Loucy (cell line): ENCODE measurements around the gene PKP4.
A peak's percentile ranks its signal among the peaks of the same experiment; 100 is the strongest.

Experiments used
- H2AFZ ChIP-seq: fragments of 200-600 bp; sonication (generic); 2 replicates; pipeline ENCODE4 v1.6.0; 2016; ENCODE audit warnings: antibody characterized with exemption, mild to moderate bottlenecking, low read length, moderate library complexity
- H3F3A ChIP-seq: fragments of 200-600 bp; 2 replicates; pipeline ENCODE4 v1.6.0; 2016; ENCODE audit warnings: antibody characterized with exemption, low read depth, mild to moderate bottlenecking
- H3K27me3 ChIP-seq: fragments of 200-600 bp; sonication (generic); 2 replicates; pipeline ENCODE4 v1.6.1; 2014; ENCODE audit warnings: low read length, mild to moderate bottlenecking; ENCODE audit not compliant: insufficient read depth, poor library complexity, severe bottlenecking
- H3K36me3 ChIP-seq: fragments of 200-600 bp; sonication (generic); 2 replicates; pipeline ENCODE4 v1.6.1; 2016; ENCODE audit warnings: low read length; ENCODE audit not compliant: insufficient read depth
- H3K4me1 ChIP-seq: fragments of 200-600 bp; sonication (generic); 2 replicates; pipeline ENCODE4 v1.5.1; 2014; ENCODE audit warnings: low read length, mild to moderate bottlenecking; ENCODE audit not compliant: insufficient read depth, poor library complexity, severe bottlenecking
- H3K4me2 ChIP-seq: fragments of 200-600 bp; sonication (generic); 2 replicates; pipeline ENCODE4 v1.6.0; 2014; ENCODE audit warnings: antibody characterized with exemption, low read length, low read depth, mild to moderate bottlenecking; ENCODE audit not compliant: poor library complexity, severe bottlenecking
- H3K4me3 ChIP-seq: fragments of 200-600 bp; sonication (generic); 2 replicates; pipeline ENCODE4 v1.5.1; 2014; ENCODE audit warnings: low read length, mild to moderate bottlenecking, mixed read lengths; ENCODE audit not compliant: poor library complexity, severe bottlenecking
- H3K79me2 ChIP-seq: fragments of 200-600 bp; sonication (generic); 2 replicates; pipeline ENCODE4 v1.6.1; 2014; ENCODE audit warnings: low read length; ENCODE audit not compliant: insufficient read depth
- H3K9ac ChIP-seq: fragments of 200-600 bp; sonication (generic); 2 replicates; pipeline ENCODE4 v1.6.0; 2014; ENCODE audit warnings: mild to moderate bottlenecking, low read depth, low read length, moderate library complexity; ENCODE audit not compliant: poor library complexity, severe bottlenecking
- H3K9me2 ChIP-seq: fragments of 200-600 bp; sonication (generic); replicated peaks from 2 replicates; pipeline ENCODE4 v1.6.1; 2016; ENCODE audit warnings: low read depth, low read length, mixed read lengths
- H3K9me3 ChIP-seq: fragments of 200-600 bp; sonication (generic); 2 replicates; pipeline ENCODE4 v1.6.1; 2014; ENCODE audit warnings: mild to moderate bottlenecking, antibody characterized with exemption, low read length, low read depth; ENCODE audit not compliant: insufficient read depth
- H4K20me1 ChIP-seq: fragments of 200-600 bp; sonication (generic); 2 replicates; pipeline ENCODE4 v1.6.0; 2014; ENCODE audit warnings: antibody characterized with exemption, low read length, mild to moderate bottlenecking; ENCODE audit not compliant: insufficient read depth, poor library complexity, severe bottlenecking
- EZH2phosphoT487 ChIP-seq: fragments of 200-600 bp; IDR thresholded peaks from 2 replicates; pipeline ENCODE4 v1.6.1; 2018; ENCODE audit warnings: antibody characterized with exemption, mild to moderate bottlenecking, moderate library complexity, borderline replicate concordance
- TF ChIP-seq, protein P1 (sequence below): fragments of 200-600 bp; sonication (generic); conservative IDR thresholded peaks from 2 replicates; pipeline ENCODE4 v1.5.1; 2014; ENCODE audit warnings: mild to moderate bottlenecking, antibody characterized with exemption, low read length

PKP4 gene

DNA sequence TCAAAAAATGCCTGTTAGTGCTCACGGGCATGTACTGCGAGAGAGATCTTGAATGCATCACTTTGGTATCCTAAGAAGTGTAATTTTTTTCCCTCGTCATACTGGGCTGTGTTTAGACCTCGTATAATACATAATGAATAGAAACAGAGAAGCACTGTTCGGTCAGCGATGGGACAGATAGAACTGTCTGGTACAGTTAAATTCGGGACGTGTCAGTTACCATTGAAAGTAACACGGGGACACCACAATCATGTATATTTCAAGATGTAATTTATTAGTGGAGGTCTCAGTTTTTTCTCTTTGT lies 1.8 kb downstream of the PKP4 start:
- Histone ChIP-seq H3K4me2 (peak overlapping the region; percentile 89), H2AFZ (no peak overlapping the region), H3K4me3 (peak overlapping the region; percentile 88), H3K36me3 (no peaks in the 10 kb centered on the region), H3K9me3 (no peaks in the 10 kb centered on the region), H3K9me2 (no peaks in the 10 kb centered on the region), H3K27me3 (peaks cover 6% of the 10 kb centered on the region), H3K4me1 (peaks cover 54% of the 10 kb centered on the region), H3F3A (no peaks in the 10 kb centered on the region), H3K79me2 (peaks cover 54% of the 10 kb centered on the region), H4K20me1 (peaks cover 45% of the 10 kb centered on the region), H3K9ac (peak overlapping the region; percentile 77)
- TF ChIP-seq EZH2phosphoT487 = no peak
- TF ChIP-seq, protein P1, sequence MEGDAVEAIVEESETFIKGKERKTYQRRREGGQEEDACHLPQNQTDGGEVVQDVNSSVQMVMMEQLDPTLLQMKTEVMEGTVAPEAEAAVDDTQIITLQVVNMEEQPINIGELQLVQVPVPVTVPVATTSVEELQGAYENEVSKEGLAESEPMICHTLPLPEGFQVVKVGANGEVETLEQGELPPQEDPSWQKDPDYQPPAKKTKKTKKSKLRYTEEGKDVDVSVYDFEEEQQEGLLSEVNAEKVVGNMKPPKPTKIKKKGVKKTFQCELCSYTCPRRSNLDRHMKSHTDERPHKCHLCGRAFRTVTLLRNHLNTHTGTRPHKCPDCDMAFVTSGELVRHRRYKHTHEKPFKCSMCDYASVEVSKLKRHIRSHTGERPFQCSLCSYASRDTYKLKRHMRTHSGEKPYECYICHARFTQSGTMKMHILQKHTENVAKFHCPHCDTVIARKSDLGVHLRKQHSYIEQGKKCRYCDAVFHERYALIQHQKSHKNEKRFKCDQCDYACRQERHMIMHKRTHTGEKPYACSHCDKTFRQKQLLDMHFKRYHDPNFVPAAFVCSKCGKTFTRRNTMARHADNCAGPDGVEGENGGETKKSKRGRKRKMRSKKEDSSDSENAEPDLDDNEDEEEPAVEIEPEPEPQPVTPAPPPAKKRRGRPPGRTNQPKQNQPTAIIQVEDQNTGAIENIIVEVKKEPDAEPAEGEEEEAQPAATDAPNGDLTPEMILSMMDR = no peak

DNA sequence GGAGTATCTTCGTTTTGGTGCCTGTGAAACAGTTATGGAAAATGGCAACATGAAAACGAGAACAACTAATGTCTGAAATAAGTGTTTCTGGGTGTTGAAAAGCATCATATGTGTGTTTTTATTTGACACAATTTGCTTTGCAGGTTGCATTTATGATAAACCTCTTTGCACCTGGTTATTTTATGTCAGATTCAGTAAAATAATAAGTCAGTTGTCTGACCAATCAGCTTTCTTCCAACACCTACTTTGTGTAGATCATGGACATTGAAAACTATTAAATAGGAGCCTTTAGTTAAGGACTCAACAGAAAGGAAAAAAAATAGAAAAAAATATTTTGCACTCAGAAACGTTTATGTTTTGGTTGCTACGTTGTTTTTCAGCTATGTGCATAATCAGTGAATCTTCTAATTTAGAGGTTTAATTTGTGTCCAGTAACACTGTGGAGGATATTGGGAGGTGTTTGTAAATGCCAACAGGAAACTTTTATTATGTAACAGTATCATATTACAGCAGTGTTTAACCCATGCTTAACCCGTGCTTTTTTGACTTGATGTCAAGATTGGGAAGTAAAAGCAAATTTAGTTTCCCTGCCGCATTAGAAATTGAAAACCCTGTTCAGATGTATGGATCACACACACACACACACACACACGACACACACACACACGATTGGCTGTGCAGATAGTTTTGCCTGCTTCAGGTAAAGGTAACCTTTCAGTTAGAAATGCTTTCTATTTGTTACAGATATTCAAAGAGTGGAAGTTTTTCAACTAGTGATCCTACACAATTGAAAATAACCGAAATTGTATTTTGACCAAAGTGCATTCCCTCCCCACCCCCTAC lies 2.6 kb downstream of the PKP4 start:
- peak overlapping the region; percentile 77 for H3K9ac ChIP-seq
- no peak overlapping the region for H2AFZ ChIP-seq
- peaks cover 59% of the 10 kb centered on the region for H3K4me1 ChIP-seq
- no peaks in the 10 kb centered on the region for H3K9me3 ChIP-seq
- no peak for TF ChIP-seq EZH2phosphoT487
- TF ChIP-seq, protein P1 = no peak
- H3K79me2 ChIP-seq = peaks cover 58% of the 10 kb centered on the region
- peaks cover 47% of the 10 kb centered on the region for H4K20me1 ChIP-seq
- H3K4me3 ChIP-seq = peak overlapping the region; percentile 88
- no peaks in the 10 kb centered on the region for H3K9me2 ChIP-seq
- H3K4me2 ChIP-seq = peak overlapping the region; percentile 89
- H3F3A ChIP-seq = no peaks in the 10 kb centered on the region
- no peaks in the 10 kb centered on the region for H3K27me3 ChIP-seq
- no peaks in the 10 kb centered on the region for H3K36me3 ChIP-seq

DNA sequence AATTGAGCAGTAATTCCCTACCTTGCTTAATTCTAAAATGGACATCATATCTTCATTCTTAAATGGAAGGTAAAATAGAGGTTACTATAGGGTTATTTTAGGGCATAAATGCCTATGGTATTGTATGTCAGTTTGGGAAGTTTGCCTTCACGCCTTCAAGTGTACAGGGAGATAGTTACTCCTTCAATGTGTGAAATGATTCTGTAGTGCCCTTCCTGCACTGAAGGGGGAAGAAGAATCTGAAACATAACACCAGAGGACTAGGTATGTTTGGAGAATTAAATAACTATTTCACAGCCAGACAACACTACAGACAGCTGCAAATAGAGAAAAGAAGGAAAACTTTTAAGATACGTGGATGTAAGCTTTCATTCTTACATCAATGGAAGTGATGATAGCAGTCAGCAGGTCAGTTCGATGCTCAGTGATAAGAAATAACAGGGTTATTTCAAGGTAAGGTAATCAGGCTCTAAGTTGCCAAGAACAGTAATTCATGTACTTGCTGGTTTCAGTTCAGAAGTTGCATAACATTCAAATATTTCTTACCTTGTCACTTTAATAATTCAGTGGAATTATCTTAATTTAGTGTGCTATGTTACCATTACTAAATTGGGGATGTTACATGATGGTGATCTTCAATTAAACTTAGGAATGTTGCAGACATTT lies 4.0 kb downstream of the PKP4 start:
- Histone ChIP-seq H3K9me3 (no peaks in the 10 kb centered on the region), H3K4me2 (peak overlapping the region; percentile 89), H3K9ac (no peak overlapping the region), H3K4me1 (peaks cover 59% of the 10 kb centered on the region), H3F3A (no peaks in the 10 kb centered on the region), H3K36me3 (no peaks in the 10 kb centered on the region), H3K79me2 (peaks cover 69% of the 10 kb centered on the region), H3K27me3 (no peaks in the 10 kb centered on the region), H3K4me3 (peak overlapping the region; percentile 88), H3K9me2 (no peaks in the 10 kb centered on the region), H4K20me1 (peaks cover 56% of the 10 kb centered on the region), H2AFZ (no peak overlapping the region)
- no peak for TF ChIP-seq EZH2phosphoT487
- TF ChIP-seq, protein P1 = peak; percentile 39
